HCT116 (cell line): ENCODE data around the gene METTL2B.
"Not testable (repeated sequence)": the region's sequence is repeated elsewhere in the genome, so short reads cannot be mapped to it uniquely, and the experiment has no call there.

ENCODE experiments used
- EZH2 ChIP-seq: fragments of 200-600 bp; sonication (generic); IDR thresholded peaks from 2 replicates; pipeline ENCODE4 v1.6.1; 2017; ENCODE audit warnings: antibody characterized with exemption, mixed run types
- POLR2A ChIP-seq: IDR thresholded peaks from 2 replicates; pipeline ENCODE4 v1.7.0; 2011; ENCODE audit warnings: borderline replicate concordance; ENCODE audit not compliant: insufficient read depth, insufficient read length; ENCODE audit errors: extremely low read depth
- POLR2AphosphoS5 ChIP-seq: IDR thresholded peaks from 2 replicates; pipeline ENCODE4 v1.6.1; 2011; ENCODE audit warnings: mild to moderate bottlenecking, low read depth, low read length, moderate library complexity
- TF ChIP-seq, protein P1 (sequence below): IDR thresholded peaks from 2 replicates; pipeline ENCODE4 v1.6.1; 2012; ENCODE audit warnings: low read depth
- TF ChIP-seq, protein P2 (sequence below): IDR thresholded peaks from 2 replicates; pipeline ENCODE4 v1.6.1; 2011; ENCODE audit warnings: mild to moderate bottlenecking, low read length, moderate library complexity; ENCODE audit not compliant: insufficient replicate concordance; ENCODE audit errors: extremely low read depth
- TF ChIP-seq, protein P3 (sequence below), 3 experiments: fragments of 200-600 bp in 1 of 3; sonication (generic) in 1 of 3; IDR thresholded peaks in 2 of 3; conservative IDR thresholded peaks in 1 of 3; 2 replicates each; pipeline ENCODE4 v1.5.1; 2012 to 2017; ENCODE audit warnings: low read depth in 2 of 3, low read length in 2 of 3, antibody characterized with exemption in 1 of 3, borderline replicate concordance in 1 of 3, control low read depth in 1 of 3, mild to moderate bottlenecking in 1 of 3, mixed read lengths in 1 of 3, mixed run types in 1 of 3, moderate library complexity in 1 of 3; ENCODE audit not compliant: insufficient read depth in 1 of 3
- TF ChIP-seq, protein P4 (sequence below): IDR thresholded peaks from 2 replicates; pipeline ENCODE4 v1.6.1; 2012

- TF ChIP-seq, protein P1, sequence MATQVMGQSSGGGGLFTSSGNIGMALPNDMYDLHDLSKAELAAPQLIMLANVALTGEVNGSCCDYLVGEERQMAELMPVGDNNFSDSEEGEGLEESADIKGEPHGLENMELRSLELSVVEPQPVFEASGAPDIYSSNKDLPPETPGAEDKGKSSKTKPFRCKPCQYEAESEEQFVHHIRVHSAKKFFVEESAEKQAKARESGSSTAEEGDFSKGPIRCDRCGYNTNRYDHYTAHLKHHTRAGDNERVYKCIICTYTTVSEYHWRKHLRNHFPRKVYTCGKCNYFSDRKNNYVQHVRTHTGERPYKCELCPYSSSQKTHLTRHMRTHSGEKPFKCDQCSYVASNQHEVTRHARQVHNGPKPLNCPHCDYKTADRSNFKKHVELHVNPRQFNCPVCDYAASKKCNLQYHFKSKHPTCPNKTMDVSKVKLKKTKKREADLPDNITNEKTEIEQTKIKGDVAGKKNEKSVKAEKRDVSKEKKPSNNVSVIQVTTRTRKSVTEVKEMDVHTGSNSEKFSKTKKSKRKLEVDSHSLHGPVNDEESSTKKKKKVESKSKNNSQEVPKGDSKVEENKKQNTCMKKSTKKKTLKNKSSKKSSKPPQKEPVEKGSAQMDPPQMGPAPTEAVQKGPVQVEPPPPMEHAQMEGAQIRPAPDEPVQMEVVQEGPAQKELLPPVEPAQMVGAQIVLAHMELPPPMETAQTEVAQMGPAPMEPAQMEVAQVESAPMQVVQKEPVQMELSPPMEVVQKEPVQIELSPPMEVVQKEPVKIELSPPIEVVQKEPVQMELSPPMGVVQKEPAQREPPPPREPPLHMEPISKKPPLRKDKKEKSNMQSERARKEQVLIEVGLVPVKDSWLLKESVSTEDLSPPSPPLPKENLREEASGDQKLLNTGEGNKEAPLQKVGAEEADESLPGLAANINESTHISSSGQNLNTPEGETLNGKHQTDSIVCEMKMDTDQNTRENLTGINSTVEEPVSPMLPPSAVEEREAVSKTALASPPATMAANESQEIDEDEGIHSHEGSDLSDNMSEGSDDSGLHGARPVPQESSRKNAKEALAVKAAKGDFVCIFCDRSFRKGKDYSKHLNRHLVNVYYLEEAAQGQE = not testable (repeated sequence)
- peak; percentile 16 for TF ChIP-seq POLR2A
- TF ChIP-seq EZH2, POLR2AphosphoS5: not testable (repeated sequence)
- TF ChIP-seq, protein P2, sequence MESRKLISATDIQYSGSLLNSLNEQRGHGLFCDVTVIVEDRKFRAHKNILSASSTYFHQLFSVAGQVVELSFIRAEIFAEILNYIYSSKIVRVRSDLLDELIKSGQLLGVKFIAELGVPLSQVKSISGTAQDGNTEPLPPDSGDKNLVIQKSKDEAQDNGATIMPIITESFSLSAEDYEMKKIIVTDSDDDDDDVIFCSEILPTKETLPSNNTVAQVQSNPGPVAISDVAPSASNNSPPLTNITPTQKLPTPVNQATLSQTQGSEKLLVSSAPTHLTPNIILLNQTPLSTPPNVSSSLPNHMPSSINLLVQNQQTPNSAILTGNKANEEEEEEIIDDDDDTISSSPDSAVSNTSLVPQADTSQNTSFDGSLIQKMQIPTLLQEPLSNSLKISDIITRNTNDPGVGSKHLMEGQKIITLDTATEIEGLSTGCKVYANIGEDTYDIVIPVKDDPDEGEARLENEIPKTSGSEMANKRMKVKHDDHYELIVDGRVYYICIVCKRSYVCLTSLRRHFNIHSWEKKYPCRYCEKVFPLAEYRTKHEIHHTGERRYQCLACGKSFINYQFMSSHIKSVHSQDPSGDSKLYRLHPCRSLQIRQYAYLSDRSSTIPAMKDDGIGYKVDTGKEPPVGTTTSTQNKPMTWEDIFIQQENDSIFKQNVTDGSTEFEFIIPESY = not testable (repeated sequence)
- TF ChIP-seq, protein P3, sequence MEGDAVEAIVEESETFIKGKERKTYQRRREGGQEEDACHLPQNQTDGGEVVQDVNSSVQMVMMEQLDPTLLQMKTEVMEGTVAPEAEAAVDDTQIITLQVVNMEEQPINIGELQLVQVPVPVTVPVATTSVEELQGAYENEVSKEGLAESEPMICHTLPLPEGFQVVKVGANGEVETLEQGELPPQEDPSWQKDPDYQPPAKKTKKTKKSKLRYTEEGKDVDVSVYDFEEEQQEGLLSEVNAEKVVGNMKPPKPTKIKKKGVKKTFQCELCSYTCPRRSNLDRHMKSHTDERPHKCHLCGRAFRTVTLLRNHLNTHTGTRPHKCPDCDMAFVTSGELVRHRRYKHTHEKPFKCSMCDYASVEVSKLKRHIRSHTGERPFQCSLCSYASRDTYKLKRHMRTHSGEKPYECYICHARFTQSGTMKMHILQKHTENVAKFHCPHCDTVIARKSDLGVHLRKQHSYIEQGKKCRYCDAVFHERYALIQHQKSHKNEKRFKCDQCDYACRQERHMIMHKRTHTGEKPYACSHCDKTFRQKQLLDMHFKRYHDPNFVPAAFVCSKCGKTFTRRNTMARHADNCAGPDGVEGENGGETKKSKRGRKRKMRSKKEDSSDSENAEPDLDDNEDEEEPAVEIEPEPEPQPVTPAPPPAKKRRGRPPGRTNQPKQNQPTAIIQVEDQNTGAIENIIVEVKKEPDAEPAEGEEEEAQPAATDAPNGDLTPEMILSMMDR (IDR thresholded peaks at IDR 0.05 in 2 of 3, conservative IDR thresholded peaks at IDR 0.05 in 1 of 3; ENCODE audit: borderline replicate concordance in 1 of 3, insufficient read depth in 1 of 3, low read depth in 2 of 3, low read length in 2 of 3) = not testable (repeated sequence)
- TF ChIP-seq, protein P4, sequence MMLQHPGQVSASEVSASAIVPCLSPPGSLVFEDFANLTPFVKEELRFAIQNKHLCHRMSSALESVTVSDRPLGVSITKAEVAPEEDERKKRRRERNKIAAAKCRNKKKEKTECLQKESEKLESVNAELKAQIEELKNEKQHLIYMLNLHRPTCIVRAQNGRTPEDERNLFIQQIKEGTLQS = not testable (repeated sequence)
These were observed 54.8 kb downstream of the METTL2B start for GRCh38 chr7:128531105-128531954.
